Chondrocyte (in vitro differentiated cells): ENCODE measurements around the gene NEGR1. TPM values are rescaled to one million over a fixed set of nuclear protein-coding genes. Genes with fewer than 3 reads are reported as not detected.

Experiments used
- DNase-seq: peaks from one replicate; pipeline ENCODE4 v3.0.0; 2021; ENCODE audit warnings: mixed read lengths, low spot score
- H3K27ac Mint-ChIP-seq: one replicate; pipeline ENCODE4 v1.8.0; 2021; ENCODE audit warnings: mild to moderate bottlenecking, moderate library complexity, mixed read lengths; ENCODE audit not compliant: unreplicated experiment
- H3K27me3 Mint-ChIP-seq: 2 replicates; pipeline ENCODE4 v1.8.0; 2021; ENCODE audit warnings: low read depth, mixed read lengths
- H3K36me3 Mint-ChIP-seq: 2 replicates; pipeline ENCODE4 v1.8.0; 2021; ENCODE audit warnings: low read depth, mixed read lengths
- H3K4me1 Mint-ChIP-seq: 2 replicates; pipeline ENCODE4 v1.8.0; 2021; ENCODE audit warnings: low read depth, mild to moderate bottlenecking, mixed read lengths
- H3K4me3 Mint-ChIP-seq: one replicate; pipeline ENCODE4 v1.8.0; 2021; ENCODE audit warnings: mild to moderate bottlenecking, moderate library complexity, mixed read lengths; ENCODE audit not compliant: unreplicated experiment
- H3K9me3 Mint-ChIP-seq: 2 replicates; pipeline ENCODE4 v1.8.0; 2021; ENCODE audit warnings: low read depth, mixed read lengths
- total RNA-seq: library from RNA; stranded (reverse); gene quantifications from 3 replicates; pipeline ENCODE4 v1.2.1, GENCODE V29; 2021
- TF ChIP-seq, protein P1 (sequence below): fragments of 200-600 bp; sonication (generic); IDR thresholded peaks from 2 replicates; pipeline ENCODE4 v1.5.0; 2021; ENCODE audit warnings: antibody characterized with exemption, mild to moderate bottlenecking, moderate library complexity

The NEGR1 gene
- total RNA-seq, 1 donor from 2014 or later: 7.7 TPM

DNA sequence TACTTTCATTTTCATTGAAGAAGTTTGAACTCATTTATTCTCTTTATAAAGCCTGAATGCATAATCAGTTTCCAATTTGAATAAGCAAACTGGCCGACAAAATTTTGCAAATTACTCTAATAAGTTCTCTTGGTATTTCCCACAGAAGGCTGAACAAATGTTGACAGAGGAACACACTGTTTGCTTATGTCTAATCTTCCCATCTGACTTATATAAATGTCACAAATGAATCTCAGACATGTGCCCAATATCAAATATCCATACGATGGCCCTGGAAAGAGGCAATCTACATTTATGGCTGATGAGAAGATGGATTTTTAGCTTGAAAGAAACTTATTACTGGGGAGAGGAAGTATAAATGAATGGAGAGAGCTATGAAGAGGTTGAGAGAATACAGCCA lies 820.9 kb downstream of the NEGR1 start:
- Mint-ChIP-seq H3K4me3 (no peak overlapping the region), H3K9me3 (no peaks in the 10 kb centered on the region), H3K27ac (no peak overlapping the region), H3K36me3 (no peaks in the 10 kb centered on the region), H3K4me1 (no peaks in the 10 kb centered on the region), H3K27me3 (peaks cover 3% of the 10 kb centered on the region)
- DNase-seq: no peak
- TF ChIP-seq, protein P1, sequence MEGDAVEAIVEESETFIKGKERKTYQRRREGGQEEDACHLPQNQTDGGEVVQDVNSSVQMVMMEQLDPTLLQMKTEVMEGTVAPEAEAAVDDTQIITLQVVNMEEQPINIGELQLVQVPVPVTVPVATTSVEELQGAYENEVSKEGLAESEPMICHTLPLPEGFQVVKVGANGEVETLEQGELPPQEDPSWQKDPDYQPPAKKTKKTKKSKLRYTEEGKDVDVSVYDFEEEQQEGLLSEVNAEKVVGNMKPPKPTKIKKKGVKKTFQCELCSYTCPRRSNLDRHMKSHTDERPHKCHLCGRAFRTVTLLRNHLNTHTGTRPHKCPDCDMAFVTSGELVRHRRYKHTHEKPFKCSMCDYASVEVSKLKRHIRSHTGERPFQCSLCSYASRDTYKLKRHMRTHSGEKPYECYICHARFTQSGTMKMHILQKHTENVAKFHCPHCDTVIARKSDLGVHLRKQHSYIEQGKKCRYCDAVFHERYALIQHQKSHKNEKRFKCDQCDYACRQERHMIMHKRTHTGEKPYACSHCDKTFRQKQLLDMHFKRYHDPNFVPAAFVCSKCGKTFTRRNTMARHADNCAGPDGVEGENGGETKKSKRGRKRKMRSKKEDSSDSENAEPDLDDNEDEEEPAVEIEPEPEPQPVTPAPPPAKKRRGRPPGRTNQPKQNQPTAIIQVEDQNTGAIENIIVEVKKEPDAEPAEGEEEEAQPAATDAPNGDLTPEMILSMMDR: no peak

DNA sequence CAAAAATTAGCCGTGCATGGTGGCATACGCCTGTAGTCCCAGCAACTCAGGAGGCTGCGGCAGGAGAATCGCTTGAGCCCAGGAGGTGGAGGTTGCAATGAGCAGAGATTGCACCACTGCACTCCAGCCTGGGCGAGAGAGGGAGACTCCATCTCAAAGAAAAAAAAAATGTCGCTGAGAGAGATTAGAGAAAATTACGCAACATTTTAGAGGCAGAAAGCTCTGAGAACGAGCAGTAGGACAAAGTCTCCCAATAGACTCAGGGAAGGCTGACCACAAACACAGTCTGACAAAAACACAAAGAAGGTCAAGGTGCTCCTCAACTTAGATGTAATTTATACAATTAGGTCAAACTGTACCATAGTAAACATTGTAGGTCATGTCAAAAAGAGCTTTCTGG lies 833.9 kb downstream of the NEGR1 start:
- H3K9me3 Mint-ChIP-seq: no peaks in the 10 kb centered on the region
- no peak overlapping the region for H3K4me3 Mint-ChIP-seq
- no peak overlapping the region for H3K27ac Mint-ChIP-seq
- no peaks in the 10 kb centered on the region for H3K4me1 Mint-ChIP-seq
- TF ChIP-seq, protein P1: no peak
- DNase-seq: no peak
- no peaks in the 10 kb centered on the region for H3K36me3 Mint-ChIP-seq
- H3K27me3 Mint-ChIP-seq: no peaks in the 10 kb centered on the region

DNA sequence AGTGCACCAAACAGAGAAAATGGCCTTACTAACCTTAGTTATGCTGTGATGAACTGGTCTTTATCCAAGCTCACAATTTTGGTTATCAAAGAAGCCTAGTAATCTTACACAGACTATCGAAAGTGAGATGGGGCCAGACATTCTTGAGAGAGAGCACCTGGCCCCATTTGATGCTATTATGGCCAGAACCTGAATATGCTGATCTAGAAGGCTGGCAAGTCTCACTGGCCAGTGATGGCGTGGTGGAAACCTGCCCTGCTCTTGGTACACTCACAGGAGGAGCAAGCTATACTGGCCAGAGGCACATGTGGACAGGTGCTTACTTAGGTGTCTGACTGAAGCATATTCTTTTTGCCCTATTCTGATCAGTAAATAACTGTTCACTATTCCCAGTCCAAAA lies 843.7 kb downstream of the NEGR1 start:
- no peak for DNase-seq
- Mint-ChIP-seq H3K9me3 (no peaks in the 10 kb centered on the region), H3K27ac (no peak overlapping the region), H3K36me3 (no peaks in the 10 kb centered on the region), H3K4me1 (no peaks in the 10 kb centered on the region), H3K4me3 (no peak overlapping the region), H3K27me3 (no peaks in the 10 kb centered on the region)
- TF ChIP-seq, protein P1: no peak

DNA sequence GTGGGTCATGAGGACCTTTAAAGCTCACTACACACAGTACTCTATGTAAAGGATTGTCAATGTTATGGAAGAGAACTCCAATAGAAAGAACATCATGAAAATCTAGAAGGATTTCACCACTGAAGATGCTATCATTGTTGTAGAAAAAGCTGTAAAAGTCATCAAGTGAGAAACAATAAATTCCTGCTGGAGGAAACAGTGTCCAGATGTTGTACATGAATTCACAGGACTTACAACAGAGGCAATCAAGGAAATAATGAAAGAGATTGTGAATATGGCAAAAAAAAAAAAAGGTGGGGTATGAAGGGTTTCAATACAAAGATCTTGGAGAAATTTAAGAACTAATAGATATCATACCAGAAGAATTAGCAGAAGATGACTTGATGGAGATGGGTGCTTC lies 846.4 kb downstream of the NEGR1 start:
- no peaks in the 10 kb centered on the region for H3K27me3 Mint-ChIP-seq
- TF ChIP-seq, protein P1: no peak
- no peaks in the 10 kb centered on the region for H3K4me1 Mint-ChIP-seq
- H3K27ac Mint-ChIP-seq: no peak overlapping the region
- peaks cover 2% of the 10 kb centered on the region for H3K9me3 Mint-ChIP-seq
- no peaks in the 10 kb centered on the region for H3K36me3 Mint-ChIP-seq
- DNase-seq: no peak
- H3K4me3 Mint-ChIP-seq: no peak overlapping the region

DNA sequence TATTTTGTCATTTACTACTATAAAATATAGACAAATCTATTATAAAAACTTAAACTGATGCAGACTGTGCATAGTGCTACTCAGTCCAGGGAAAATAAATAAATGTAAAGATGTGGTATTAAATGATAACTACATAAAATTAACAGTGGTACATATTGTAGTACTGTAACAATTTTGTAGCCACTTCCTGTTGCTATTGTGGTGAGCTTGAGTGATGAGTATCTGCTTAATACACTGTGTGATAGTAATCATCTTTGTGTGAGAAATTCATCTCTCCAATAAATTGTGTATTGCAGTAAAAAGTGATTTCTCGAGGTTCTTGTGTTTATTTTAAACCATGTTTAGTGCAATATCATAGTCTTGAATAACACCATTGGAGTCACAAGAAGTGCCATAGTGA lies 848.1 kb downstream of the NEGR1 start:
- TF ChIP-seq, protein P1: no peak
- DNase-seq: no peak
- Mint-ChIP-seq H3K4me3 (no peak overlapping the region), H3K27me3 (no peaks in the 10 kb centered on the region), H3K9me3 (peaks cover 2% of the 10 kb centered on the region), H3K27ac (no peak overlapping the region), H3K36me3 (no peaks in the 10 kb centered on the region), H3K4me1 (no peaks in the 10 kb centered on the region)
